ENCODE data around the gene CDKN1B. TPM values are rescaled to one million over a fixed set of nuclear protein-coding genes. Genes with fewer than 3 reads are reported as not detected.

The CDKN1B gene
- total RNA-seq, 2 donors from 2014 or later = 61.9 to 63.5 TPM

DNA sequence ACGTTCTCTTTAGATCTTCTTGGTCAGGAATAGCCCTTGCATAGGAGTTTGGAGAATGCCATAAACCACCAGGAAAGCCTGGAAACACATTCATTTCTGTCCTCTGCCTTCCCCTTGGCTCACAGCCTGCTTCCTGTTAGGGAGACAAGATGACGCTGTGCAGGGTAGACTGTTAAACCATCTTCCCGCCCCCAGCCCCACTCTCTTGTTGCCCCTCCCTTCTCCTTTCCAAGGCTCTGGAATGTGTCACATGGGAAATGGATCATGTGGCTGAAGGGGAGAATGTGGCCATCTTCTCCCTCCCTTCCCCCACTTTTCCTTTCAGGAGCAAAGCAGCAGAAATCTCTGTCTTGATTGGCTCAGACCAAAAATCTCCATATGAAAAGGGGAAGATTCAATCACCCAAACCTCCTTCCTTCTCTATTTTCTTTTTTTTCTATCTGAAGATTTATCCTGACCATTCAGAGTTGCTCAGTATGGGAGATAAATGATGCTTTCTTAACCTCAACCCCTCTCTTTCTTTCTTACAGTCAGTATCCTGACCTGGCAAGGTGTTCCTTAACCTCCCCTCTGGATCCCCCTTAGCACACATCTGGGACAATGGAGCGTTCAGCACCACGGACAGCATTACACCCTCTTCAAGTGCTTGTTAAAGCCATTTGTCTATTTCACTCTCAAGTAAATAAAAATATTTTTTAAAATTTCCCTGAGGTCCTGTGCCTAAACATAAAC lies 32.6 kb upstream of the CDKN1B start:
- Histone ChIP-seq H3K27ac (no peak overlapping the region), H3K36me3 (no peaks in the 10 kb centered on the region), H3K27me3 (replicated peaks; ENCODE audit: insufficient read depth) (no peaks in the 10 kb centered on the region), H3K9me3 (no peaks in the 10 kb centered on the region), H3K4me3 (no peak overlapping the region), H3K4me1 (ENCODE audit: control insufficient read depth in 1 of 2, low read depth in 2 of 2) (no peaks in the 10 kb centered on the region)
- TF ChIP-seq, protein P1, sequence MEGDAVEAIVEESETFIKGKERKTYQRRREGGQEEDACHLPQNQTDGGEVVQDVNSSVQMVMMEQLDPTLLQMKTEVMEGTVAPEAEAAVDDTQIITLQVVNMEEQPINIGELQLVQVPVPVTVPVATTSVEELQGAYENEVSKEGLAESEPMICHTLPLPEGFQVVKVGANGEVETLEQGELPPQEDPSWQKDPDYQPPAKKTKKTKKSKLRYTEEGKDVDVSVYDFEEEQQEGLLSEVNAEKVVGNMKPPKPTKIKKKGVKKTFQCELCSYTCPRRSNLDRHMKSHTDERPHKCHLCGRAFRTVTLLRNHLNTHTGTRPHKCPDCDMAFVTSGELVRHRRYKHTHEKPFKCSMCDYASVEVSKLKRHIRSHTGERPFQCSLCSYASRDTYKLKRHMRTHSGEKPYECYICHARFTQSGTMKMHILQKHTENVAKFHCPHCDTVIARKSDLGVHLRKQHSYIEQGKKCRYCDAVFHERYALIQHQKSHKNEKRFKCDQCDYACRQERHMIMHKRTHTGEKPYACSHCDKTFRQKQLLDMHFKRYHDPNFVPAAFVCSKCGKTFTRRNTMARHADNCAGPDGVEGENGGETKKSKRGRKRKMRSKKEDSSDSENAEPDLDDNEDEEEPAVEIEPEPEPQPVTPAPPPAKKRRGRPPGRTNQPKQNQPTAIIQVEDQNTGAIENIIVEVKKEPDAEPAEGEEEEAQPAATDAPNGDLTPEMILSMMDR (IDR thresholded peaks at IDR 0.05) = no peak
- DNase-seq (ENCODE audit: low spot score) (no peak), ATAC-seq (ENCODE audit: insufficient number of reproducible peaks, low FRiP score, low read depth) (no peak)

DNA sequence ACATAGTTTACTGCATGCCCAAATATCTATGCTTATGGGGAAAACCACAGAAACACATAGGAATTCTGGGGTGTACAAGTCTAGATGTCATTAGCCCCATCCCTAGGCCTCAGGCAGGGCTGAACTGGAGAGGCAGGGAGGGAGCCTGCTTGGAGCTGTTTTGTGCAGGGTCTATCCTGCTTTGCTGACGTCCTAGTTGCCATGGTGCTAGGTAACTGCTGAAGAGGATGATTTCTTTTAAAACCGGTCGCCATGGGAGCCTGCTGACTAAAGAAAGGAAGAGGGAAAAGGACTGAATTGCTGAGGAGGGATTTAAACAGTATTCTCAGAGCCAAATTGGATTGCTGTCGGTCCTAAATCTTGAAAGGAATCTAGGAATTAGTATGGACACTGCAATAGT lies 31.9 kb upstream of the CDKN1B start:
- no peak for DNase-seq (ENCODE audit: low spot score)
- no peaks in the 10 kb centered on the region for H3K4me1 ChIP-seq (ENCODE audit: control insufficient read depth in 1 of 2, low read depth in 2 of 2)
- no peaks in the 10 kb centered on the region for H3K9me3 ChIP-seq
- no peak for ATAC-seq (ENCODE audit: insufficient number of reproducible peaks, low FRiP score, low read depth)
- H3K27me3 ChIP-seq (replicated peaks; ENCODE audit: insufficient read depth) = no peaks in the 10 kb centered on the region
- no peak overlapping the region for H3K4me3 ChIP-seq
- no peak overlapping the region for H3K27ac ChIP-seq
- TF ChIP-seq, protein P1 (IDR thresholded peaks at IDR 0.05) = no peak
- H3K36me3 ChIP-seq = no peaks in the 10 kb centered on the region

DNA sequence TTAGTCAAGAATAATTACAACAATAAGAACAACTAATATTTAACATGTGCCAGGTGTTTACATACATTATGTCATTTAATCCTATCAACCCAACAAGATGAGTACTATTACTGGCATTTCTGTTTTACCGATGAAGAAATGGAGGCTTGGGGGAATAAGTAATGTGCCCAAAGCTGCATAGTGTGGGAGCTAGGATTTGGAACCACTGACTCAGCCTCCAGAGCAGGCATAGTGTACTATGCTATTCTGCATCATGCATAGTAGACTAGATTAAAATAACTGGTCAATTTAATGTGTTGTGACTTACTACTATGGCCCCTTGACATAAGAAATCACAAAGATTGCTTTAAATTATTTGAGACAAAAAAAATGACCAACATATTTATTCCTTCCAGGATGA lies 30.7 kb upstream of the CDKN1B start:
- H3K4me1 ChIP-seq (ENCODE audit: control insufficient read depth in 1 of 2, low read depth in 2 of 2) = no peaks in the 10 kb centered on the region
- H3K27me3 ChIP-seq (replicated peaks; ENCODE audit: insufficient read depth) = no peaks in the 10 kb centered on the region
- TF ChIP-seq, protein P1 (IDR thresholded peaks at IDR 0.05) = no peak
- no peak overlapping the region for H3K4me3 ChIP-seq
- DNase-seq (ENCODE audit: low spot score) (no peak), ATAC-seq (ENCODE audit: insufficient number of reproducible peaks, low FRiP score, low read depth) (no peak)
- H3K27ac ChIP-seq = no peak overlapping the region
- no peaks in the 10 kb centered on the region for H3K9me3 ChIP-seq
- no peaks in the 10 kb centered on the region for H3K36me3 ChIP-seq

DNA sequence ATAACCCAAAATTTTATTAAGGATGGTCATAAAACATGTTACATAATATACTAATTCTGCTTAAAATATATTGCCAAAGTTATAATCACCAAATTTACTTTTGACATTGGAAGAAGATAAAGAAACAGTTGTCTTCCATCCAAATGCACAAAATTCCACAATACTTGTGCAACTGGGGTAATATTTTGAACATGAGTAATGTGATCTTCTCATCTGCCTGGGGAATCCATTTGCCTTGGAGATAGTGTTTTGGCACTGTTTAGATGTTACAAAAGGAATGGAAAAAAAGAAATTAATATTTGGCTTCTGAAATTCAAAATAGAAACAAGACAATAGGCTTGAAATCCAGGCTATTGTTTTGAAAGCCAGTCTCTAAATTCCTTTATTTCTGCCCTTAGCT lies 30.2 kb upstream of the CDKN1B start:
- Histone ChIP-seq H3K27me3 (replicated peaks; ENCODE audit: insufficient read depth) (no peaks in the 10 kb centered on the region), H3K4me3 (no peak overlapping the region), H3K36me3 (no peaks in the 10 kb centered on the region), H3K27ac (no peak overlapping the region), H3K9me3 (no peaks in the 10 kb centered on the region), H3K4me1 (ENCODE audit: control insufficient read depth in 1 of 2, low read depth in 2 of 2) (no peaks in the 10 kb centered on the region)
- DNase-seq (ENCODE audit: low spot score) (no peak), ATAC-seq (ENCODE audit: insufficient number of reproducible peaks, low FRiP score, low read depth) (no peak)
- TF ChIP-seq, protein P1 (IDR thresholded peaks at IDR 0.05) = no peak

DNA sequence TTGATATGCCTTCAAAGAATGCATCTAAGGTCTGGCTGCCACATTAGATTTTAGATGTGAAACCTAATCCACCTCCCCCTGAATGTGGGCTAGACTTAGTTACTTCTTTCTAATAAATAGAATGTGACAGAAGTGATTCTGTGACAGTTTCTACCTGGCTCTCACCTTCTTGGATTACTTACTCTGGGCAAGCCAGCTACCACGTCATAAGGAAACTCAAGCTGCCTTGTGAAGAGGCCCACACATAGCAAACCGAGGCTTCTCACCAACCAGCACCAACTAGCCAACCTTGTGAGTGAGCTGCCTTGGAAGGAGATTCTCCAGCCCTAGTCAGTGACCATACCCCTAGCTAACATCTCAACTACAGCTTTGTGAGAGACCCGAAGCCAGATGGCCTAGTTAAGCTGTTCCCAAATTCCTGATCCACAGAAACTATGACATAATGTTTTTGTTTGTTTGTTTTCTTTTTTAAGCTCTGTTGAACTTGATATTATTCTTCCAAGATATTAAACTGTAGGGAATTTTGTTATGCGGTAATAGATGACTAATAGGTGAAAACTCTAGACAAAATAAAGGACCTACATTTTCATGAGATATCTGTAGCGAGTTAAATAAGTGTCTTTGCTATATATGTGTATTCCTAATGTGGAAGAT lies 27.4 kb upstream of the CDKN1B start:
- DNase-seq (ENCODE audit: low spot score) = no peak

More for the DNA sequence above, 27.4 kb upstream of the CDKN1B start:
- Histone ChIP-seq H3K9me3 (no peaks in the 10 kb centered on the region), H3K4me1 (ENCODE audit: control insufficient read depth in 1 of 2, low read depth in 2 of 2) (no peaks in the 10 kb centered on the region), H3K36me3 (no peaks in the 10 kb centered on the region), H3K27me3 (replicated peaks; ENCODE audit: insufficient read depth) (no peaks in the 10 kb centered on the region), H3K4me3 (no peak overlapping the region), H3K27ac (no peak overlapping the region)
- TF ChIP-seq, protein P1 (IDR thresholded peaks at IDR 0.05) = no peak
- no peak for ATAC-seq (ENCODE audit: insufficient number of reproducible peaks, low FRiP score, low read depth)

Data from thoracic aorta (tissue), 2 donors.